ENCODE results near the gene CCKAR. TPM values are rescaled to one million over a fixed set of nuclear protein-coding genes. Genes with fewer than 3 reads are reported as not detected.

CCKAR gene
- total and polyA plus RNA-seq, 10 of the 15 experiments (the other 5 are each of a cell fraction or from before 2014, with no cell fraction given), result not detected

DNA sequence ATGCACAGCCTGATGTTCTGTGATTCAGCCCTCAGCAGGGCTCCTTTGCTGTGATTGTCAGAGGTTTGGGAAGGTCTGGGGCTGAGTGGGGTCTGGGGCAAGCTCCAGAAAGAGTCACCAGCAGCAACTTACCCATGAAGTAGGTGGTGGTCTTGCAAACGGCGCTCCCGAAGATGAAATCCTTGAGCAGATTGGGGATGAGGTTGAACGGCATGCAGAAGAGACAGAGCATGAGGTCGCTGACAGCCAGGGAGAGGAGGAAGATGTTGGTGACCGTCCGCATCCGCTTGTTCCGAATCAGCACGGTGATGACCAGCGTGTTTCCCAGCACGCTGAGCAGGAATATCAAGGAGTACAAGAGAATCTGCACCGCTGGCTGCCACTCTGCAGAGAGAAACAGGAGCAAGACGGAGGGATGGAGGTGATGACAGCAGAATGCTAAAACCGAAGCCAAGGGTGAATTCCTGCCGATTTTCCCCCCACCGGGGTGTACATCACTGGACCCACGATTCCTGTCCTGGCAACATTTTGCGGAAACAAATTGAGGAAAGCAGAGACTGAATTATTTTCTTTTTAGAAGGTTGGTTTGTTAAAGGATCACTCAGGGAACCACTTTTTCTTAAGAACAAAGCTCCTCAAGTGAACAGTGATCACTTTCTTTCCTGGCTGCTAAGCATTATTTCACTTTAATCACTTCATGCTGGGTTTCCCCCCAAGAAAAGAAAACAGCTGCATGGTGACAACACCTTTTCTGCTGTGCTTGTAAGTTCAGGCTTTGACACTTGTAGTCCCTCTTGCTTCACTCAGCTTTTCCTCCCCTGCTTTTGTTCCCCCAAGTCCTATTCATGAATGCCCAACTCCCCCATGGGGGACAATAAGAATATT lies 941 bp downstream of the CCKAR start:
- intact Hi-C loops (cut with micrococcal nuclease; ENCODE audit: unreplicated experiment) (no loop called here), in situ Hi-C loops (cut with MboI) (no loop called here)
- Histone ChIP-seq H3K4me3 (no peak overlapping the region), H3K79me2 (ENCODE audit: control insufficient read depth, insufficient read depth, low read length) (no peaks in the 10 kb centered on the region), H4K20me1 (ENCODE audit: control insufficient read depth, insufficient read depth) (no peaks in the 10 kb centered on the region), H3K36me3 (ENCODE audit: control insufficient read depth in 2 of 2, insufficient read depth in 2 of 2, low read length in 1 of 2) (no peaks in the 10 kb centered on the region), H3K27ac (ENCODE audit: control insufficient read depth, insufficient read depth) (no peak overlapping the region), H3K4me1 (ENCODE audit: control insufficient read depth, insufficient read depth, low read length) (no peaks in the 10 kb centered on the region), H3K27me3 (replicated peaks in 1 of 2; ENCODE audit: control insufficient read depth in 2 of 2, insufficient read depth in 2 of 2, low read length in 1 of 2) (peaks cover 0 to 2% of the 10 kb centered on the region in 2 experiments; a peak in 1 of 4 replicates), H3K4me2 (ENCODE audit: control insufficient read depth, insufficient read depth) (no peak overlapping the region), H3K9me3 (replicated peaks; ENCODE audit: control insufficient read depth, insufficient read depth, low read length) (no peaks in the 10 kb centered on the region), H2AFZ (ENCODE audit: control insufficient read depth, low read depth, low read length) (no peak overlapping the region), H3K9ac (ENCODE audit: control insufficient read depth, insufficient read depth, low read length) (no peak overlapping the region)
- ChIA-PET CTCF (no interaction called here), SMC1A (ENCODE audit: uncharacterized antibody, unreplicated experiment) (no interaction called here), RAD21 (ENCODE audit: unreplicated experiment) (interaction anchor here (0.8 kb wide), 1 partner anchor 1881 kb away, joined by 3 read pairs; no protein-coding TSS in a partner anchor), POLR2A (interaction anchor here (0.6 kb wide), 1 partner anchor 528 kb away, joined by 3 read pairs; no protein-coding TSS in a partner anchor)
- DNase-seq (ENCODE audit: low read depth, low spot score) (no peak), FAIRE-seq (no peak), ATAC-seq (no peak)
- no TSS peak for BruUV-seq (replicated peaks)
- 62% methylated on average over 19 of the region's 19 CpGs for WGBS (ENCODE audit: insufficient coverage, insufficient replicate concordance, low lambda C conversion rate, missing lambda C conversion rate)
- TF ChIP-seq BCL3 (IDR thresholded peaks at IDR 0.05; ENCODE audit: borderline replicate concordance, insufficient read depth, low read depth, low read length, poor library complexity, severe bottlenecking) (no peak), LARP7 (IDR thresholded peaks at IDR 0.05) (no peak), IRF4 (IDR thresholded peaks at IDR 0.05; ENCODE audit: low read depth, low read length) (no peak), SPI1 (IDR thresholded peaks at IDR 0.05; ENCODE audit: borderline replicate concordance, insufficient read depth, low read depth, low read length) (no peak), POU2F2 (IDR thresholded peaks at IDR 0.05; ENCODE audit: borderline replicate concordance, low read depth, low read length) (no peak), EZH2 (IDR thresholded peaks at IDR 0.05; ENCODE audit: borderline replicate concordance, control insufficient read depth, low read depth, low read length) (no peak), PBX3 (IDR thresholded peaks at IDR 0.05; ENCODE audit: insufficient replicate concordance, low read depth, low read length) (no peak), TCF7 (IDR thresholded peaks at IDR 0.05; ENCODE audit: borderline replicate concordance) (no peak), RB1 (IDR thresholded peaks at IDR 0.05; ENCODE audit: borderline replicate concordance) (no peak), FOXM1 (IDR thresholded peaks at IDR 0.05; ENCODE audit: low read depth, low read length) (no peak), NFYA (IDR thresholded peaks at IDR 0.05; ENCODE audit: borderline replicate concordance, low read depth, low read length) (no peak), SREBF2 (IDR thresholded peaks at IDR 0.05; ENCODE audit: low read length) (no peak), GATAD2B (conservative IDR thresholded peaks at IDR 0.05; ENCODE audit: low read depth) (no peak), MEF2A (IDR thresholded peaks at IDR 0.05; ENCODE audit: insufficient read depth, low read depth, low read length) (no peak), ATF7 (IDR thresholded peaks at IDR 0.05; ENCODE audit: low read depth) (no peak)
- TF ChIP-seq, protein P1, sequence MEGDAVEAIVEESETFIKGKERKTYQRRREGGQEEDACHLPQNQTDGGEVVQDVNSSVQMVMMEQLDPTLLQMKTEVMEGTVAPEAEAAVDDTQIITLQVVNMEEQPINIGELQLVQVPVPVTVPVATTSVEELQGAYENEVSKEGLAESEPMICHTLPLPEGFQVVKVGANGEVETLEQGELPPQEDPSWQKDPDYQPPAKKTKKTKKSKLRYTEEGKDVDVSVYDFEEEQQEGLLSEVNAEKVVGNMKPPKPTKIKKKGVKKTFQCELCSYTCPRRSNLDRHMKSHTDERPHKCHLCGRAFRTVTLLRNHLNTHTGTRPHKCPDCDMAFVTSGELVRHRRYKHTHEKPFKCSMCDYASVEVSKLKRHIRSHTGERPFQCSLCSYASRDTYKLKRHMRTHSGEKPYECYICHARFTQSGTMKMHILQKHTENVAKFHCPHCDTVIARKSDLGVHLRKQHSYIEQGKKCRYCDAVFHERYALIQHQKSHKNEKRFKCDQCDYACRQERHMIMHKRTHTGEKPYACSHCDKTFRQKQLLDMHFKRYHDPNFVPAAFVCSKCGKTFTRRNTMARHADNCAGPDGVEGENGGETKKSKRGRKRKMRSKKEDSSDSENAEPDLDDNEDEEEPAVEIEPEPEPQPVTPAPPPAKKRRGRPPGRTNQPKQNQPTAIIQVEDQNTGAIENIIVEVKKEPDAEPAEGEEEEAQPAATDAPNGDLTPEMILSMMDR (IDR thresholded peaks at IDR 0.05 in 2 of 3, conservative IDR thresholded peaks at IDR 0.05 in 1 of 3; ENCODE audit: control insufficient read depth in 2 of 3, extremely low read depth in 1 of 3, insufficient read depth in 1 of 3, low read depth in 3 of 3, low read length in 3 of 3), result no peak
- TF ChIP-seq, protein P2, sequence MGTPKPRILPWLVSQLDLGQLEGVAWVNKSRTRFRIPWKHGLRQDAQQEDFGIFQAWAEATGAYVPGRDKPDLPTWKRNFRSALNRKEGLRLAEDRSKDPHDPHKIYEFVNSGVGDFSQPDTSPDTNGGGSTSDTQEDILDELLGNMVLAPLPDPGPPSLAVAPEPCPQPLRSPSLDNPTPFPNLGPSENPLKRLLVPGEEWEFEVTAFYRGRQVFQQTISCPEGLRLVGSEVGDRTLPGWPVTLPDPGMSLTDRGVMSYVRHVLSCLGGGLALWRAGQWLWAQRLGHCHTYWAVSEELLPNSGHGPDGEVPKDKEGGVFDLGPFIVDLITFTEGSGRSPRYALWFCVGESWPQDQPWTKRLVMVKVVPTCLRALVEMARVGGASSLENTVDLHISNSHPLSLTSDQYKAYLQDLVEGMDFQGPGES (IDR thresholded peaks at IDR 0.05), result no peak

Measured in GM12878 (cell line).